Activated B cell treated with CpG ODN at 0.5 μM for 24 hours (primary cell): ENCODE data around the gene CARD11. TPM values are rescaled to one million over a fixed set of nuclear protein-coding genes. Genes with fewer than 3 reads are reported as not detected.
"Not testable (repeated sequence)": the region's sequence is repeated elsewhere in the genome, so short reads cannot be mapped to it uniquely, and the experiment has no call there.

Experiments
- ATAC-seq: fragments of 200-7000 bp; cut with Tn5 transposase; one replicate; pipeline ENCODE4 v1.10.0; 2021; ENCODE audit warnings: low read depth, mild to moderate bottlenecking, moderate library complexity
- CTCF ChIA-PET: fragments of 350-600 bp; sonication (Branson Sonifier 250); formaldehyde crosslinking; loops from one replicate; lab custom pipeline; 2021; ENCODE audit warnings: antibody characterized with exemption; lab: Charles Lee
- POLR2A ChIA-PET: fragments of 350-600 bp; sonication (Branson Sonifier 250); formaldehyde crosslinking; loops from one replicate; lab custom pipeline; 2021; ENCODE audit warnings: antibody characterized with exemption; lab: Charles Lee
- DNase-seq: peaks from one replicate; pipeline ENCODE4 v3.0.0; 2022
- H3K27ac Mint-ChIP-seq: one replicate; pipeline ENCODE4 v1.8.0; 2020; ENCODE audit warnings: mixed read lengths
- H3K27me3 Mint-ChIP-seq: one replicate; pipeline ENCODE4 v1.8.0; 2021; ENCODE audit warnings: mixed read lengths
- H3K36me3 Mint-ChIP-seq: one replicate; pipeline ENCODE4 v1.8.0; 2021; ENCODE audit warnings: low read depth, mixed read lengths
- H3K4me1 Mint-ChIP-seq: one replicate; pipeline ENCODE4 v1.8.0; 2021; ENCODE audit warnings: mixed read lengths
- H3K4me3 Mint-ChIP-seq: one replicate; pipeline ENCODE4 v1.8.0; 2020; ENCODE audit warnings: mild to moderate bottlenecking, mixed read lengths
- H3K9me3 Mint-ChIP-seq: one replicate; pipeline ENCODE4 v1.8.0; 2020; ENCODE audit warnings: mixed read lengths
- CTCF ChIP-seq: fragments of 200-600 bp; IDR thresholded peaks from one replicate; pipeline ENCODE4 v1.8.0; 2022; ENCODE audit warnings: antibody characterized with exemption, mild to moderate bottlenecking
- intact Hi-C: fragments of 100-400 bp; cut with micrococcal nuclease; formaldehyde crosslinking; loops from one replicate; pipeline ENCODE4 v1.15.1; 2024
- total RNA-seq: library from RNA; stranded (reverse); gene quantifications from 2 replicates; pipeline ENCODE4 v1.2.3, GENCODE V29; 2022

CARD11 gene
- total RNA-seq, 1 donor from 2014 or later: 114 TPM

GRCh38 chr7:2922866-2923265 lies 120.8 kb downstream of the CARD11 start:
- no peaks in the 10 kb centered on the region for H3K27me3 Mint-ChIP-seq
- H3K4me3 Mint-ChIP-seq: no peak overlapping the region
- H3K36me3 Mint-ChIP-seq: peaks cover 84% of the 10 kb centered on the region
- ChIA-PET POLR2A (no interaction called here), CTCF (no interaction called here)
- DNase-seq: no peak
- intact Hi-C loops: no loop called here
- no peaks in the 10 kb centered on the region for H3K4me1 Mint-ChIP-seq
- no peak overlapping the region for H3K27ac Mint-ChIP-seq
- TF ChIP-seq CTCF: no peak
- ATAC-seq: no peak
- H3K9me3 Mint-ChIP-seq: peaks cover 7% of the 10 kb centered on the region

- DNase-seq (no peak), ATAC-seq (no peak)
- H3K36me3 Mint-ChIP-seq: peaks cover 85% of the 10 kb centered on the region
- no peak overlapping the region for H3K4me3 Mint-ChIP-seq
- ChIA-PET POLR2A (no interaction called here), CTCF (no interaction called here)
- H3K27me3 Mint-ChIP-seq: no peaks in the 10 kb centered on the region
- intact Hi-C loops: no loop called here
- no peak for TF ChIP-seq CTCF
- no peak overlapping the region for H3K27ac Mint-ChIP-seq
- peaks cover 7% of the 10 kb centered on the region for H3K9me3 Mint-ChIP-seq
- H3K4me1 Mint-ChIP-seq: no peaks in the 10 kb centered on the region
Observed at GRCh38 chr7:2922348-2922691, 121.3 kb downstream of the CARD11 start.

- POLR2A ChIA-PET: interaction anchor here (0.6 kb wide), 1 partner anchor 75 kb away, joined by 7 read pairs; no protein-coding TSS in a partner anchor
- Mint-ChIP-seq H3K4me1 (no peaks in the 10 kb centered on the region), H3K36me3 (peaks cover 86% of the 10 kb centered on the region), H3K27me3 (no peaks in the 10 kb centered on the region), H3K9me3 (peaks cover 7% of the 10 kb centered on the region), H3K27ac (no peak overlapping the region), H3K4me3 (no peak overlapping the region)
- no peak for TF ChIP-seq CTCF
- DNase-seq (no peak), ATAC-seq (no peak)
- CTCF ChIA-PET: no interaction called here
- intact Hi-C loops: no loop called here
Observed at GRCh38 chr7:2921653-2922347, 121.9 kb downstream of the CARD11 start.

- DNase-seq (no peak), ATAC-seq (no peak)
- no peak for TF ChIP-seq CTCF
- Mint-ChIP-seq H3K9me3 (peaks cover 7% of the 10 kb centered on the region), H3K27ac (no peak overlapping the region), H3K4me3 (no peak overlapping the region), H3K36me3 (peaks cover 86% of the 10 kb centered on the region), H3K4me1 (no peaks in the 10 kb centered on the region), H3K27me3 (no peaks in the 10 kb centered on the region)
- intact Hi-C loops: no loop called here
- CTCF ChIA-PET: no interaction called here
- POLR2A ChIA-PET: interaction anchor here (0.6 kb wide), 1 partner anchor 74 kb away, joined by 7 read pairs; no protein-coding TSS in a partner anchor
Observed at GRCh38 chr7:2920956-2921652, 122.6 kb downstream of the CARD11 start.

GRCh38 chr7:2920480-2920879 lies 123.2 kb downstream of the CARD11 start:
- intact Hi-C loops, DNase-seq, ATAC-seq, H3K27me3 Mint-ChIP-seq, H3K9me3 Mint-ChIP-seq, CTCF ChIA-PET, H3K4me3 Mint-ChIP-seq, H3K27ac Mint-ChIP-seq, POLR2A ChIA-PET, H3K4me1 Mint-ChIP-seq: not testable (repeated sequence)
- H3K36me3 Mint-ChIP-seq: peaks cover 87% of the 10 kb centered on the region
